HG02852 (cell line): ENCODE results near the gene DYNLL2.
"Not testable (repeated sequence)": the region's sequence is repeated elsewhere in the genome, so short reads cannot be mapped to it uniquely, and the experiment has no call there.

ENCODE experiments used
- ATAC-seq: cut with Tn5 transposase; IDR thresholded peaks from one replicate; pipeline ENCODE4 v1.9.1; 2021; ENCODE audit warnings: mild to moderate bottlenecking, moderate library complexity; ENCODE audit not compliant: unreplicated experiment

DYNLL2 gene

DNA sequence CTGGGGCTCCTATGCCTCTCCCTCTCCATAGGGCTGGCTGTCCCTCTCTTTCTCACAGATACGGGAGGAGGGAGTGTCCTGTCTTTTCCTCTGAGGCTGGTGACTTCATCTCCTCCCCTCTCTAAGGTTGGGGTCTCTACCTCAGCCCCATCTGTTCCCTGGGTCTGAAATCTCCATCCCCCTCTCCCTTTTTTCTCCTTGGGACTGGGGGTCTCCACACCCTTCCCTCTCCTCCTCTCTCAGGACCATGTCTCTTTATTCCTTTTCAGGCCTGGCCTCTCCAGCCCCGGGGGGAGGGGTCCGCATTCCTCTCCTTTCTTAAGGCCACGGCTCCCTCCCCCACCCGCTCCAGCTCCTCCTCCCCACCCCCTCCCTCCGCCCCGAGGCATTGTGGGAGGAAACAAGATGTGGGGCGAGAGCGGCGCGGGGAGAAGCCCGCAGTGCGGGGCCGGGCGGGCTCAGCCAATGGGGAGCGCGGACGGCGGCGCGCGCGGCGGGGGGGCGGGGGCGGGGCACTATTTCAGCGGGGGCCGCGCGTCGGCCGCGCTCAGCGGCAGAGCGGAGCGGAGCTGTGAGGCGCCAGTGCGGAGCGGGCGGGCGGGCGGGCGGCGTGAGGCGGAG, at the start of gene DYNLL2:
Gene DYNLL2, plus strand, starts transcription at position 550 of the 621 bp plus-strand sequence. CDS start 3,672 bp downstream, outside the sequence.
- ATAC-seq, result peak; percentile 64

GRCh38 chr17:58039975-58040374, 43.2 kb upstream of the DYNLL2 start:
- no peak for ATAC-seq

GRCh38 chr17:58040386-58040785, 42.8 kb upstream of the DYNLL2 start:
- no peak for ATAC-seq

DNA sequence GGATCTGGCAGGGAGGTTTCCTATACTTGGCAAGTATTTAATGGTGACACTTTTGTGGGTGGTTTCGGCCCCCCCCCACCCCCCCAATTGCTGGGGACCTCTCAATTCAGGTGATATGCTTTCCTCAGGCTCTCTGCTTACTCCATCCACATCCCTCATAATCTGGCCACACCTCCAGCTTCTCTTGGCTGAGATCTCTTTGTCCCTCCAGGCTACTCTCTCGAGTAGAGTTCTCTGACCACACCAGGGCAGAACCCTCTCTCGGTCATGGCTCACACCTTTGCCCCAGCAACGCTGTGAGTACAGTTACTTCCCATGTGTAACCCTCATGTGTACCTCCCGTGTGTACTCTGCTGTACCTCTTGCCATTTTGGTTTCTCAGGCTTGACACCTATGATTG, 42.1 kb upstream of the DYNLL2 start:
- no peak for ATAC-seq

DNA sequence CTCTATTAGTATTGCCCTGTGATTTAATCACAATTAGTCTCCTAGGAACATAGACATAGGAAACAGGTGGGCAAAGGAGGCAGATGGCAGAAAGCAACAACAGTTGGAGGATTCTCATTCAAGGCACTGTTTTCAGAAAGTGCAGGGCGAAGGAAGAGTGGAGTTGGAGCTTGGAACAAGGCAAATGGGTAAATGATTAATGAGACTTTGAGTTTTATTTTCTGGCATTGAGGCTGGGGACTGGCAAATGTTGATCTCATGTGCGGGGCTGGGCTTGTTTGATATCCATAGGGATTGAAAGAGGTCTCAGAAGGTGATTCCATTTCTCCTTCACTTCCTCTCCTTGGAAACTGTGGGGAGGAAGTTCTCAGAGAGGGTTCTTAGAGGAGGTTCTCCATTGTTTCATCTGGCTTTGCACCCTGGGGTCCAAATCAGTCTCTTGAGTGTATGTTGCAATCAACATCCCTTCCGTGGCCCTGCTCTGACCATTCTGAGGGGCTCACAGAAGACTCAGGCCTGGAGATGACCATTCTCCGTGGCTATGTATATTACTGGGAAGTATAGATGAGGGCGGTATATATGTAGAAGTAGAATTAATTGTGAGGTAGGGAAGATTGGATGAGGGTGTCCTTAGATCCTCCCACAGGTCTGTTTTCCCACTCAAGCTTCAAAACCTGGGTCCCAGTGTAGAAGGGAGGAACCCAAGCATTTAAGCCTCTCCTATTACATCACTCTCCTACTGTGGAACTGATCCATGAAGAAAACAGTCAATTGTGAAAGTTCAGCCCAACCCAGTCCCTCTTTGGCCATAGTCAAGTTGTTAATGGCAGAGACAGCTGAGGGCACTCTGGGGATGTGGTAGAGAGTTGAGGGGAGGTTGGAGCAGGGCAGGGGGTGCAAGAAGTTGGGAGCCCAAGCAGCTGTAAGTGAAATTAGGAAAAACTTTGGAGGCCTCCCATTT, 39.7 kb upstream of the DYNLL2 start:
- ATAC-seq, result no peak

DNA sequence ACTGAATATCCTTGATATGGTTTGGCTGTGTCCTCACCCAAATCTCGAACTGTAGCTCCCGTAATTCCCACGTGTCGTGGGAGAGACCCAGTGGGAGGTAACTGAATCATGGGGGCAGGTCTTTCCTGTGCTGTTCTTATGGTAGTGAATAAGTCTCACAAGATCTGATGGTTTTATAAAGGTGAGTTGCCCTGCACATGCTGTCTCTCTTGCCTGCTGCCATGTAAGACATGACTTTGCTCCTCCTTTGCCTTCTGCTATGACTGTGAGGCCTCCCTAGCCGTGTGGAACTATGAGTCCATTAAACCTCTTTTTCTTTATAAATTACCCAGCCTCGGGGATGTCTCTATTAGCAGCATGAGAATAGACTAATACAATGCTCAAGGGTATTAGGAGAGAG, 39.0 kb upstream of the DYNLL2 start:
- ATAC-seq, result not testable (repeated sequence)

DNA sequence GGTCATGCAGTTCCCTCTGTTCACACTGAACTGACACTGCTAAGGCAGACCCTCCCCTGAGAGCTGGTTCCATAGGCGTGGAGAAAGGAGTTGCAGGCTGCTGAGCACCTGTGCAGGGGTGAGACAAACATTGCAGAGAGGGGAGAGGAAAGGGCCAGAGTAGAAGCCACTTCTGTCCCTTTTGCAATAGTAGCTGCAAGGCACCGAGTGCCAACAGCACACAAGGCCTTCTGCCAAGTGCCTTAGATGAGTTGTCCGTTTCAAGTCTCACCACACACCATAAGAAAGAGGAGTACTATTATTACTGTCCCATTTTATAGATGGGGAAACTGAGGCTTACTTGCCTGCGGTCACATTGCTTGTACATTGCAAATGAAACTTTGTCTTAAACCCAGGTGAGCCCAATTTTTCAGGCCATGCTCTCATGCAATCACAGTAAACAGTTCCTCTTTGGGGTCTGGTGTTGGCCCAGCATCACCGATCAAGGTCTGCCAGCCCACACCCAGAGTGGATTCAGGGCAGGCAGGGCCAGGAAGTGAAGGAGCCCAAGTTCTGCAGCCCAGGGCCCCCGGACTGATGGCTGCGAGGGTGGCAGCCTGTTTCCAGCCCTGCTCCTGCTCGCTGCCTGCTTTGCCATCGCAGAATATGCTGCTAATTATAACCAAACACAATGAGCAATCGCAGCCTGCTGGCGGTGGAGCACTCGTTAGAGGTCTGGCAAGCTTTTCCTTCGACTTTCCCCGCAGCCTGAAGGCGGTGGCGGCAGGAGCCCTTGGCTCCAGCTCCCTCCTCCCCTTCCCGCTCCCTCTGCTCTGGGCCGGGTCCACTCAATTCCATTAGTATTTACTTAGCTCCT, 36.8 kb upstream of the DYNLL2 start:
- no peak for ATAC-seq

GRCh38 chr17:58047376-58048150, 35.7 kb upstream of the DYNLL2 start:
- no peak for ATAC-seq

- ATAC-seq, result no peak
These were observed 33.7 kb upstream of the DYNLL2 start for GRCh38 chr17:58049533-58049932.

- ATAC-seq, result no peak
These were observed 32.3 kb upstream of the DYNLL2 start for GRCh38 chr17:58050966-58051365.

- ATAC-seq, result no peak
These were observed 31.8 kb upstream of the DYNLL2 start for GRCh38 chr17:58051468-58051867.

GRCh38 chr17:58052407-58052806, 30.8 kb upstream of the DYNLL2 start:
- ATAC-seq, result no peak

- no peak for ATAC-seq
These were observed 30.1 kb upstream of the DYNLL2 start for GRCh38 chr17:58052945-58053715.

GRCh38 chr17:58054641-58055040, 28.6 kb upstream of the DYNLL2 start:
- no peak for ATAC-seq

- ATAC-seq, result no peak
These were observed 26.7 kb upstream of the DYNLL2 start for GRCh38 chr17:58056476-58056875.

GRCh38 chr17:58059141-58059540, 24.1 kb upstream of the DYNLL2 start:
- no peak for ATAC-seq

- no peak for ATAC-seq
These were observed 22.5 kb upstream of the DYNLL2 start for GRCh38 chr17:58060596-58061191.

GRCh38 chr17:58061672-58062071, 21.5 kb upstream of the DYNLL2 start:
- ATAC-seq, result no peak

DNA sequence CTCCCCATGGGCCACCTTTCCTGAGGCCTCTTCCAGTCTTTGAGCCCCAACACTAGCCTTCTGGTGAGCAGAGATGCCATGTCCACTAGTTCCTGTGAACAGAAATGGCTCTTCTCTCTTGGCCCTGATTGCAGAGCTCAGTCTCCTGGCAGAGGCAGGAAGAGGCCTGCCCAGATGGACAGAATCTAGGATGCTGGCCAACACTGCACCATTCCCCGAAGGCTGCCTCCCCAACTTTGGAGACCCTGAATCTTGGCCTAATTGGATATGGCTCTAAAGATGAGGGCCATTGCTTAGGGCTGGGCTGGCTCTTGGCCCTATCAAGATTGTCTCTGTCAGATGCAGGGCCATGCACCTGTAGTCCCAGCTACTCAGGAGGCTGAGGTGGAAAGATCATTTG, 18.0 kb upstream of the DYNLL2 start:
- ATAC-seq, result no peak
